Measurements from ENCODE around the gene ABCA1.
A peak's percentile ranks its signal among the peaks of the same experiment; 100 is the strongest.
"Not testable (repeated sequence)": the region's sequence is repeated elsewhere in the genome, so short reads cannot be mapped to it uniquely, and the experiment has no call there.

The ABCA1 gene, protein sequence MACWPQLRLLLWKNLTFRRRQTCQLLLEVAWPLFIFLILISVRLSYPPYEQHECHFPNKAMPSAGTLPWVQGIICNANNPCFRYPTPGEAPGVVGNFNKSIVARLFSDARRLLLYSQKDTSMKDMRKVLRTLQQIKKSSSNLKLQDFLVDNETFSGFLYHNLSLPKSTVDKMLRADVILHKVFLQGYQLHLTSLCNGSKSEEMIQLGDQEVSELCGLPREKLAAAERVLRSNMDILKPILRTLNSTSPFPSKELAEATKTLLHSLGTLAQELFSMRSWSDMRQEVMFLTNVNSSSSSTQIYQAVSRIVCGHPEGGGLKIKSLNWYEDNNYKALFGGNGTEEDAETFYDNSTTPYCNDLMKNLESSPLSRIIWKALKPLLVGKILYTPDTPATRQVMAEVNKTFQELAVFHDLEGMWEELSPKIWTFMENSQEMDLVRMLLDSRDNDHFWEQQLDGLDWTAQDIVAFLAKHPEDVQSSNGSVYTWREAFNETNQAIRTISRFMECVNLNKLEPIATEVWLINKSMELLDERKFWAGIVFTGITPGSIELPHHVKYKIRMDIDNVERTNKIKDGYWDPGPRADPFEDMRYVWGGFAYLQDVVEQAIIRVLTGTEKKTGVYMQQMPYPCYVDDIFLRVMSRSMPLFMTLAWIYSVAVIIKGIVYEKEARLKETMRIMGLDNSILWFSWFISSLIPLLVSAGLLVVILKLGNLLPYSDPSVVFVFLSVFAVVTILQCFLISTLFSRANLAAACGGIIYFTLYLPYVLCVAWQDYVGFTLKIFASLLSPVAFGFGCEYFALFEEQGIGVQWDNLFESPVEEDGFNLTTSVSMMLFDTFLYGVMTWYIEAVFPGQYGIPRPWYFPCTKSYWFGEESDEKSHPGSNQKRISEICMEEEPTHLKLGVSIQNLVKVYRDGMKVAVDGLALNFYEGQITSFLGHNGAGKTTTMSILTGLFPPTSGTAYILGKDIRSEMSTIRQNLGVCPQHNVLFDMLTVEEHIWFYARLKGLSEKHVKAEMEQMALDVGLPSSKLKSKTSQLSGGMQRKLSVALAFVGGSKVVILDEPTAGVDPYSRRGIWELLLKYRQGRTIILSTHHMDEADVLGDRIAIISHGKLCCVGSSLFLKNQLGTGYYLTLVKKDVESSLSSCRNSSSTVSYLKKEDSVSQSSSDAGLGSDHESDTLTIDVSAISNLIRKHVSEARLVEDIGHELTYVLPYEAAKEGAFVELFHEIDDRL (N-terminal part only)

DNA sequence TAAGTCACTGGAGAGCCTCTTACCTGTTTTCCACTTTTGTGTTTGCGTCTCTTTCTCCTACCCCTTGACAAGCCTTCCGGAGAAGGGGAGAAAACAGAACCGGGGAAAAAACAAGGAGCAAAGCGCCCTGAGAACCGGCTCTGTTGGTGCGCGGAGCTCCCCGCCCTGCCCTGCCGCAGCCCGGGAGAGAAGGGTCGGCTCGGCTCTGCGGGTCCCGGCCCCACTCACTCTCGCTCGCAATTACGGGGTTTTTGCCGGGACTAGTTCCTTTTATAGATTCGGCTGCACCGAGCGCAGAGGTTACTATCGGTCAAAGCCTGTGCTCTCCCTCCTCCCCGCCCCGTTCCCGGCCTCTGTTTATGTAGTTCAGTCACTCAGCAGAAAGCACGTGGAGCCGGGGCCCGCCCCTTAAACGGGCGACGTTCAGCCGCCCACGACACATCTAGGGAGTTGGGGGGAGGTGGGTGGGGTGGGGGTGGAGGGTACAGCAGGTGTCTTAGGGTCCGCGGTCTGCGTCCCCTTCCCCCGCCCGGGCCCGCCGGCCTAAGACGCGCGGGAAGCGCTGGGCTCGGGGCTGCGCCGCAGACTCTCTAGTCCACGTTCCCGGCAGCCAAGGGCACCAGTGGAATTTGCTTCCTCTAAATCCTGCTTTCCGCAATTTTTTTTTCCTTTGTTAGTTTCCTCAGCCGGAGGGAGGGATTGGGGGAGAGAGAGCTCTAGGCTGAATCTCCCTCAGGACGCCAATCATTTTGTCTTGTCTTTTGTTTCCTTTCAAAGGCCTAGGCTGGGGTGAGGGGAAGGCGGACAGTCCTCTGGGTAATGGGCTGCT lies at the start of gene ABCA1:
Gene ABCA1 (minus strand): TSS at position 244 of the 829 bp plus-strand sequence. CDS start 24,476 bp downstream, outside the sequence.
- DNase-seq: peak; percentile 90

- no peak for DNase-seq
These were observed 49.6 kb upstream of the ABCA1 start for GRCh38 chr9:104977580-104977979.

DNA sequence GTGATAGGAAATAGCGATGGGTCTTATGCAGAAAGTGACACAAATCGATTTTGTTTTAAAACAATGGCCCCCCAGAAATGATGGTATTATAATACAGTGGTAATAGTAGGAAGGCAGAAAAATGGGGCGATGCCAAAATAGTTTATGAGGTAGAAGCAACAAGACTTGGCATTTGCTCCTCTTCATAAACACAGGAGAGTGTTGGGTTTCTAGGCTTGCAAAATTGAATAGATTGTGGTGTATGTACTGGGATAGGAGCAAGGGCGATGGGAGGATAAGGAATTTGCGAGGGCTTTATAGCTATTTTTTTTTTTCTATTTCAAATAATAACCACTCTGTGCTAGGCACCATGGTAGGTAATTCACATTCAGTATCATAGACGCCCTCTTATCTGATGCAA lies 49.2 kb upstream of the ABCA1 start:
- no peak for DNase-seq

DNA sequence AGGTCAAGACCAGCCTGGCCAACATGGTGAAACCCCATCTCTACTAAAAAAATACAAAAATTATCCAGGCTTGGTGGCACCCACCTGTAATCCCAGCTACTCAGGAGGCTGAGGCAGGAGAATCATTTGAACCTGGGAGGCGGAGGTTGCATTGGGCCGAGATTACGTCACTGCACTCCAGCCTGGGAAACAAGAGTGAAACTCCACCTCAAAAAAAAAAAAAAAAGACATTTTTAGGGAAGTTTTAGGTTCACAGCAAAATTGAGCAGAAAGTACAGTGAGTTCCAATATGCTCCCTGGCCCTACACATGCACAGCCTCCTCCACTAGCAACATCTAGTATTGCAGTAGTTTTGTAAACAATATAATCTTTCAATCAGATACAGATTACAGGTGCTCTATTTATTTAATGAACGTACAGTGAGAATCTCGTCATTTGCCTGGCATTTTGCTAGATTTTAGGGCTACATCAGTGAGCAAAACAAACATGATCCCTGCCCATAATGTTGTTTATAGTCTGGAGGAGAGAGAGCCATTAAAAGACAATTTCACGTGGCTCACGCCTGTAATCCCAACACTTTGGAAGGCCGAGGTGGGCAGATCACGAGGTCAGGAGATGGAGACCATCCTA lies 48.1 kb upstream of the ABCA1 start:
- DNase-seq: not testable (repeated sequence)

GRCh38 chr9:104974053-104974962 lies 46.4 kb upstream of the ABCA1 start:
- DNase-seq: no peak

DNA sequence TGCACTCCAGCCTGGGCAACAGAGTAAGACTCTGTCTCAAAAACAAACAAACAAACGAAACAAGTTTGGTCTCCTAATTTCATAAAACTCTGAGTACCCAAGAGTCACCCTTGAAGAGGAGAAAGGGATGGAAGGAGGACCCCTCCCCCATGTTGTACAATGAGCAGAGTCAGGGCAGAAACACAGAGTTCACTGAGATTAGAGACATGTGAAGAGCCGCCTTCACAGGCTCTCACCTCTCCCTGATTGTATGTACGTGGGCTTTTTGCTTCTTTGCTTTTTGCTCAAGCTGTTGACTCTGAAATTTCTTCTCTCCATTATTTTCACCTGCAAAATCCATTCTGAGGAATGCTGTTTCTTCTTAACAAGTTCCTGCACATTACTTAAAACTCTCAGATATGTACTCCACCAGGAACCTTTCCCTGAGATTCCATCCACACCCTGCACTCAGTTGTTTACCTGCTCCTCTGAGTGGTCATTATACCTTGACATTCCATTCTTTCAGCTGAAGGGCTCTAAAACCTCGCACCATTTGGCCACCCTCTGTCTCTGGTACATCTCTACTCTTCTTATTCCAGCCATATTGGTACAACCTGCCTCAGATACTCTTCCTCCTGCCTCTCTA lies 44.4 kb upstream of the ABCA1 start:
- DNase-seq: no peak

GRCh38 chr9:104971511-104971910 lies 43.6 kb upstream of the ABCA1 start:
- no peak for DNase-seq

- DNase-seq: peak; percentile 49
These were observed 42.5 kb upstream of the ABCA1 start for GRCh38 chr9:104970271-104970987.

GRCh38 chr9:104969116-104969515 lies 41.2 kb upstream of the ABCA1 start:
- no peak for DNase-seq

DNA sequence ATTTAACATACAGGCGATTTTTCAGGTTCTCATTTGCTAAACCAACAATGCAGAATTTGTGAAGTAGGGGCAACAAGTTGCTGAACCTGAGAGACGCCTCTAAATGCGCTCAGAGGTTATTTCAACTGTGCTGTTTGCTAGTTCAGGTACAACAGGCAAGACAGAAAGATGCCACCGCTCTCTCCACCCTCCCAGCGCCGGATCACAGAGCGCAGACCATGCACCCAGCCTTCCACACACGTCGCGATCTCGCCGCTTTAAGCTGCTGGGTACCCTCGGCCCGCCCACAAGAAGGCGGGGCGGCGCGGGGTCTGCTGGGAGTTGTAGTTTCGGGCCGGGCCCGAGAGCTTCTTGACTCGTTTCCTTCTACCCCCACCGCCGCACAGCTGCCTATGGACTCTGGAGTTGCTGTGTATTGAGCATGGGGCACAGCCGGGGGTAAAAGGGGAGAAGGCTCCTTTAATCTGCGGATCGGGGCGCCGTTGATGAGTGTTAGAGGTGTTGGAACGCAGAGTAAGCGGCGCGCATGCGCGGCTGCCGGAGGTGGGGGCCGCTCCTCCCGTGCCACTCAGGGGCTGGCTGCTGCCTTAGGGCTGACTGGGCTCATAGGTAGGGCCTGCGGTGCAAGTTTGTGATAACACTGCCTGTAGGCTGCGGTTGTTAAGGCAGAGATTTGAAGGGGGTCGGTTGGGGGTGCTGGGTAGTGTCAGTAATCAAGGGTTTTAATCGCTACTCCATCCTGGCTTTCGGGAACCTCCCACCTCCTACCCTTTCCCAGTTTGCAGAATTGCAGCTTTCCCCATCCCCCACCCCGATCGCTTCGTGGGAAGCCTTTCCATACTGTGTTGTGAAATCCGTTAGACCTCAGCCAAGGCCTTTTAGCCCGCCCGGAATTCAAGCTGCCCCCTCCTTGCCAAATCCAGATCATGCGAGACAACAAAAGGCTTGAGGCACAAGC lies 40.3 kb upstream of the ABCA1 start:
- DNase-seq: peak; percentile 95

DNA sequence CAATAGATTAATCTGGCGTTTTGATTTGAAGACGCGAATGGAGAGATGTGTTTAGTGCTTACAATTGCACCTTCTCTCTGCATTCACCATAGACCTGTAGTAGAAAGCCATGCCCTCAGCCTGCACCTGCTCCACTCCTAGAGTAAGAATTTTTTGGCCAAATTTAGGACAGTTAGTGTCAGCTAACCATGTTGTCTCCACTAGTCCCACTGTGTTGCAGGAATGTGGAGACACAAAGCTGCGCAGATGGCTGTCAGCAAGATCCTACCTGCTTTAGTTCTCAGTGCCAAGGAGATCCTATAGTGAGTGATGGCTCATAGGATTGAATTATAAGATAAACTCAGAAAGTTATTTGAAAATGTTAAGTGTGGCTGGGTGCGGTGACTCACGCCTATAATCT lies 35.1 kb upstream of the ABCA1 start:
- no peak for DNase-seq

DNA sequence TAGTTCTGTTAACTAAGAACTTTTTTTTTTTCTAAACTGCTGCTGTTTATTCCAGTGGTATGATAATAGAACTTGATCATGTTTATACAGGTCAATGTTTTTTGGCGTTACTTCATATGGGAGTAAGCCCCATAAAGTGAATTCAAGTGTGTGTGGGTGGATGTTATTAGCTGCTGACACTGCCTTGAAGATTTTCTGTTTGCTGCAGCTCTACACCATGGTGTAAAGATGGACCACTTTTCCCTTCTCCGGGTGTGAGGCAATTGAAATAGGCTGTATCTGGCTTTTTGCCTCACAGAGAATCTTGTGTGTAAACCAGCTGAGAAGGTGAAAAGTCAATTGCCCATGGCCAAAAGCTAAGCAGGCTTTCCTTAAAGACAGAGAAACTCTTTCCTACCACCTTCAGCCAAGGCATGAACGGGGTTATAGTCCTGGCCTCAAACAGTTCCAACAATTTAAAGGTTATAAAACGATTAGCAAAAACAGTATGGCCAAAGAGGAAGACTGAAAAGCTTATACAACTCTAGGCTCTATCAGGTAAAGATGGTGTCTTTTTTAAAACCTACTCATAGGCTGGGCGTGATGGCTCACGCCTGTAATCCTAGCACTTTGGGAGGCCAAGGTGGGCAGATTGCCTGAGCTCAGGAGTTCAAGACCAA lies 33.9 kb upstream of the ABCA1 start:
- DNase-seq: peak; percentile 21

DNA sequence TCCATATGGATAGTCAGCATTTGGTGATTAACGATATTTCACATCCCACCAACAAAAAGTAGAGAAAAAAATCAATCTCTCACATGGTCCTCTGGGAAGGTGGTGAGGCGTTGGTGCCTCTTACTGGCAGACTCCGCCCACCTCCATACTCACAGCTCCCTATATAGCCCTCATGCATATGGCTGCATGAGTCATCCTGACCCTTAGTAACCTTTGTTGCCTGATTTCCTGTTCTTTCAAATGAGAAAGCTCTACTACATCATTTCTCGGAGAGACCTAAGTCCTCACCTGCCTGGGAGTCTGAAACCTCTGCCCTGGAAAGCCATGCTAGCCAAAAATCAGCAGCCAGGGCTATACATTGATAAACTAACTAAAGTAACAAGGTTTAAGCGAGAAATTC lies 33.3 kb upstream of the ABCA1 start:
- DNase-seq: peak; percentile 94

GRCh38 chr9:104960662-104961061 lies 32.7 kb upstream of the ABCA1 start:
- peak; percentile 83 for DNase-seq

DNA sequence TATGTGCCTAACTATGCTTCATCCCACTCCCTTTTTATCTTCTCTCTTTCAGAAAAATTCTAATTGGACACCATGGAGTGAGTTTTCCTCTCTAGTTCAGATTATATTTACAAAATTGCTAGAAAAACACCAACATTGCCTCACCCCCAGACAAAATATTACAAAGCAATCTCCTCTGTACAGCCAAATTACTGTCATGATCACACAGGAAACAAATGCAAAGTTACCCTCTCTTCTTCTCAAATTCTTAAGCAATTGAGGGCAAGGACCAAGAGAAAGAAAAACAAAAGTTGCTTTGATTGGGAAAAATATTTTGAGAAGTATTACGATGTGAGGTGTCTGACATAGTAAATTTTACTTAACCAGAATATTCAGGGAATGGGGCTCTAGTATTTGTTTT lies 30.8 kb upstream of the ABCA1 start:
- DNase-seq: no peak

- not testable (repeated sequence) for DNase-seq
These were observed 30.1 kb upstream of the ABCA1 start for GRCh38 chr9:104958006-104958405.

DNA sequence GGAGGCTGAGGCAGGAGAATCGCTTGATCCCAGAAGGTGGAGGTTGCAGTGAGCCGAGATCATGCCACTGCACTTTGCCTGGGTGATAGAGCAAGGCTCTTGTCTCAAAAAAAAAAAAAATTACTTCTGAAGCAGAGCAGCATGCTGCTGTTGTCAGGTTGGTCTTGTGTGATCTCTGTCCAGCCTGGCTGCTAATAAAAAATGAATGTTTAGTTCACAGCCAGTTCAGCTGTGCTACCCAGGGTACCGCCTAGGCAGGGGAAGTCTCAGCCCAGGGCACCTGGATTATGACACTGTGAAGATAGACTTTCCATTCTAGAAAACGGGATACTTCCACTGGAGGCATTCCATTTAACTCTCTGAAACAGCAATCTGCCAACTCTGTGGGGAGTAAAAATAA lies 23.5 kb upstream of the ABCA1 start:
- no peak for DNase-seq

DNA sequence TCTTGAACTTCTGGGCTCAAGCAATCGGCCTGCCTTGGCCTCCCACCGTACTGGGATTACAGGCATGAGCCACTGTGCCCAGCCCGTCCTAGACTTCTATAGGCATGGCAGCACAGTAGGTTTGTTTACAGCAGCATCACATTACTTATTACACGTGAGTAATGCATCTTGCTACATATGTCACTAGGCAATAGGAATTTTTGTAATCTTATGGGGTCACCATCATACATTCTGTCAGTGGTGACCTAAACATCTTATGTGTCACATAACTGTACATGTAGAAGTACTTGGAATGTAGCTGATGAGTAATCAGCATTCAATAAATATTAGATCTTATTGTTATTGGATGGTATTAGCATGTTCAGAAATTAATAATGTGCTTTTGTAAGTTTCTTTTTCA lies 22.9 kb upstream of the ABCA1 start:
- DNase-seq: no peak

Data from NCI-H69 (cell line).